ENCODE results near the gene PLEKHG4B.

GRCh38 chr5:208449-209114, 116.6 kb downstream of the PLEKHG4B start:
- TF ChIP-seq CTCF (IDR thresholded peaks at IDR 0.05) = no peak
- TF ChIP-seq POLR2A (IDR thresholded peaks at IDR 0.05) = no peak
- TF ChIP-seq POLR2AphosphoS5 (IDR thresholded peaks at IDR 0.05) = no peak
